Ishikawa (cell line): ENCODE measurements around the gene CCDC150.

Experiments
- CEBPB ChIP-seq: IDR thresholded peaks from 2 replicates; pipeline ENCODE4 v1.6.1; 2012
- CREB1 ChIP-seq: IDR thresholded peaks from 2 replicates; pipeline ENCODE4 v1.6.1; 2012; ENCODE audit warnings: low read depth
- EGR1 ChIP-seq: IDR thresholded peaks from 2 replicates; pipeline ENCODE4 v1.6.1; 2012
- FOXM1 ChIP-seq: IDR thresholded peaks from 2 replicates; pipeline ENCODE4 v1.6.1; 2012; ENCODE audit warnings: low read depth, borderline replicate concordance
- TAF1 ChIP-seq: IDR thresholded peaks from 2 replicates; pipeline ENCODE4 v1.6.1; 2012; ENCODE audit warnings: low read depth, mild to moderate bottlenecking
- TF ChIP-seq, protein P1 (sequence below): IDR thresholded peaks from 2 replicates; pipeline ENCODE4 v1.6.1; 2012

DNA sequence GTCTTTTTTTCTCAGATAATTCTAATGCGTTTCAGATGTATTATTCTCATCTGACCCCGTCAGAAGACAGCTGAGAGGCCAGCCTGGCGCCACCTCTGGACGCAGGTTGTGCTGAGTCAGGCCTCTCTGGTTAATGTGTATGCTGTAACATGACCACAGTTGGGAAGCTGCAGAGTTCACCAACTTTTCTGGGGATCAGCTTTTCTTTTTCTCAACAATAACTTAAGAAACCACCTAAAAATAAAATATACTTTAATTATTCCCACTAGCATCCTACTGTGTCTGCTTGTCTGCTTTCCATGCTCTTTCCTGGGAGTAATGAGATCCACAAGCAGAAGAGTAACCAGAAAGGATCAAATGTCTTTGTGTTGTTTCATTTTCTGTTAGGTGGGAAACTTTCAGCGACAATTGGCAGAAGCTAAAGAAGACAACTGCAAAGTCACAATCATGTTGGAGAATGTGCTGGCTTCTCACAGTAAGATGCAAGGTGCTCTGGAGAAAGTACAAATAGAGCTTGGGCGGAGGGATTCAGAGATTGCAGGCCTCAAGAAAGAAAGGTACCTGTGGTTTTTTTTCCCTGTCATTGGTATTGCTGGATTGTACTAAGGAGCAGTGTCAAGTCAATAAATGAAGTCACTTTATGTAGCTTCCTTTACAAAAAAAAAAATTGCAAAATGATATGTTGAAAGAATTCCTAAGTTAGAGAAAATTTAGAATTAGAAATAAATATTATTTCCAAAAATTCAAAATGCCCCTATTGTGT lies 79.8 kb downstream of the CCDC150 start:
- TF ChIP-seq, protein P1, sequence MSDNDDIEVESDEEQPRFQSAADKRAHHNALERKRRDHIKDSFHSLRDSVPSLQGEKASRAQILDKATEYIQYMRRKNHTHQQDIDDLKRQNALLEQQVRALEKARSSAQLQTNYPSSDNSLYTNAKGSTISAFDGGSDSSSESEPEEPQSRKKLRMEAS, result no peak
- TF ChIP-seq CEBPB (no peak), FOXM1 (no peak), EGR1 (no peak), CREB1 (no peak), TAF1 (no peak)
